HG02970 (cell line): Measurements from ENCODE around the gene UBE2L3.
A peak's percentile ranks its signal among the peaks of the same experiment; 100 is the strongest.
"Not testable (repeated sequence)": the region's sequence is repeated elsewhere in the genome, so short reads cannot be mapped to it uniquely, and the experiment has no call there.

Experiments
- ATAC-seq: cut with Tn5 transposase; IDR thresholded peaks from one replicate; pipeline ENCODE4 v1.9.1; 2021; ENCODE audit warnings: mild to moderate bottlenecking, moderate library complexity, moderate number of reproducible peaks; ENCODE audit not compliant: unreplicated experiment, low FRiP score

UBE2L3 gene

GRCh38 chr22:21641789-21642583 is 74.5 kb downstream of the UBE2L3 start, which contains the start of gene SDF2L1:
Gene SDF2L1 (plus strand): TSS chr22:21642302. CDS start chr22:21642337, 35 bp downstream.
- peak; percentile 89 for ATAC-seq

- ATAC-seq: no peak
Observed at GRCh38 chr22:21642584-21643448, 75.3 kb downstream of the UBE2L3 start.

DNA sequence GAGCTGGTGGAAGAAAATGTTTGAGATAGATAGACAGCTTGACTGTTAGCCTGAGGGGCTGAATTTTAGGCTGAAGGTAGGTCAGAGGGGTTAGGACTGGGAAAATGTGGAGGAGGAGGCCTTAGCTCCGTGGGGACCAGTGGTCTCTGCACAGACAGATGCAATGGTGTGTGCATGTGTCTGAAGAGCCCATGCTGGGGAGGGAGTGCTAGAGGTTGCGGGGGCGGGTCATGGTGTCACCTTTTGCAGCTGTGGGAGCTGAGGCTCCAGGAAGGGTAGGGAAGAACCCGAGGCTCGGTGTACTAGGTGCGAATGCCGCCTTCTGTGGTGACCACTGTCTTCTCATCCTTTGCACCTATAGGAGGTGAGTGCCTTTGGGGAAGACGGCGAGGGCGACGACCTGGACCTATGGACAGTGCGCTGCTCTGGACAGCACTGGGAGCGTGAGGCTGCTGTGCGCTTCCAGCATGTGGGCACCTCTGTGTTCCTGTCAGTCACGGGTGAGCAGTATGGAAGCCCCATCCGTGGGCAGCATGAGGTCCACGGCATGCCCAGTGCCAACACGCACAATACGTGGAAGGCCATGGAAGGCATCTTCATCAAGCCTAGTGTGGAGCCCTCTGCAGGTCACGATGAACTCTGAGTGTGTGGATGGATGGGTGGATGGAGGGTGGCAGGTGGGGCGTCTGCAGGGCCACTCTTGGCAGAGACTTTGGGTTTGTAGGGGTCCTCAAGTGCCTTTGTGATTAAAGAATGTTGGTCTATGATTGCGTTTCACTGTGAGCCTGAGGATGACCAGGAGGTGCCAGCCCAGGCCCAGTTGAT is 76.2 kb downstream of the UBE2L3 start:
- ATAC-seq: no peak

GRCh38 chr22:21645513-21645912 is 78.0 kb downstream of the UBE2L3 start:
- not testable (repeated sequence) for ATAC-seq

DNA sequence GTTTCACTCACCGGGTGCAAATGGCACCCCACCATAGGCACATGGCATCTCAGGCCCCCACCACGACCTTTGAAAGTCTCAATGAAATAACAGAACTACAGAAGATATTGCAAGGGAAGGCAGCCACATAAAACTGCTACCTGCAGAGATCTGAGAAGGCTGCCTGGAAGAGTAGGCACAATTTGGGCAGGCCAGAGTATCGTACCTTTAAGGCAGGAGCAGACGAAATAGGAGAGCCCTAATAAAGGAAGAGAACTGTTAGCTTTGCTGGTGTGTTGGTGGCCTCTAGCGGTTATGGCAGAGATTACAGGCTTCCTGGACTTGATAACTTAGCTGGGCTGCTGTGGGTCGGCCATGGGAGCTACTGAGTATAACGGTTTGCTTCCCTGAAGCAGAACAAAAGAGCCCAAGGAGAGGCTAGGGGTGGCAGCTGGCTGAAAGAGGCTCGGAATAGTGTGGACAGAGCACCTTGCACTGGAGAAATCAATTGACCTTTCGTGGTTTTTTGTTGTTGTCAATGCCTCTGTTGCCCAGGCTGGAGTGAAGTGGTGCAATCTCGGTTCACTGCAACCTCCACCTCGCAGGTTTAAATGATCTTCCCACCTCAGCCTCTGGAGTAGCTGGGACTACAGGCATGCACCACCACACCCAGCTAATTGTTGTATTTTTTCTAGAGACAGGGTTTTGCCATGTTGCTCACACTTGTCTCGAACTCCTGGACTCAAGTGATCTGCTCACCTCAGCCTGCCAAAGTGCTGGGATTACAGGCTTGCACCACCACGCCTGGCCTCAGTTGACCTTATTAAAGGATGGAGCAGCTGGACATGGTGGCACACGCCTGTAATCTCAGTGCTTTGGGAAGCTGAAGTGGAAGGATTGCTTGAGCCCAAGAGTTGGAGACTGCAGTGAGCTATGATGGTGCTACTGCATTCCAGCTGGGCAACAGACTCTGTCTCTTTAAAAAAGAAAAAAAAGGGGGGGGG is 79.4 kb downstream of the UBE2L3 start:
- no peak for ATAC-seq

GRCh38 chr22:21650280-21650679 is 82.8 kb downstream of the UBE2L3 start:
- ATAC-seq: no peak

DNA sequence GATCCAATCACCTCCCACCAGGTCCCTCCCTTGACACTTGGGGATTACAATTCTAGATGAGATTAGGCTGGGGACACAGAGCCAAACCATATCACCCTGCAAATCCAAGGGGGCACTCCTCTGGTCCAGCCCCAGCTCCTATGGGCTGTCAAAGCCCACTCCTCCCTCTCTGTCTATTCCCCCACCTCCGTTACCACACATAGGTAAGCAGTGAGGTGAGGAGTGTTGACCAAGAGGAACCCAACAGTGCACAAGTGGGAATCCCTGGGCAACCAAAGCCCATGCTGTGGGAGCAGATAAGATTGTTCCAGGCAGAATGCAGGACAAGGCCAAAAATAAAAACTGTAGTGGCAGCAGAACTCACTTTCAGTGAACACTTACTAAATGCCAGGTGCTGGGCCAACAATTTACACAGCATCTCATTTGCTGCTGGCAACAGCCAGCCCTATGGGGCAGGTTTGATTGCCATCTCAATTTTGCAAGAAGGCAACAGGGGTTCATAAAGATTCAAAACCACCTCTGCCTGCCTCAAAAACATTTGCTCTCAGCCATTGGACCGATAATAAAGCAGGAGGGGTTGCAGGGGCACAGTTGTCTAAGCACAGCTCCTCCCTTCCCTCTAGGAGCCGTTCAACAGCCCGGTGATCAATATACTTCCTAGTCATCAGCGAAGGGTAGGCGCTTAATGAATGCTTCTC is 83.5 kb downstream of the UBE2L3 start:
- ATAC-seq: no peak

DNA sequence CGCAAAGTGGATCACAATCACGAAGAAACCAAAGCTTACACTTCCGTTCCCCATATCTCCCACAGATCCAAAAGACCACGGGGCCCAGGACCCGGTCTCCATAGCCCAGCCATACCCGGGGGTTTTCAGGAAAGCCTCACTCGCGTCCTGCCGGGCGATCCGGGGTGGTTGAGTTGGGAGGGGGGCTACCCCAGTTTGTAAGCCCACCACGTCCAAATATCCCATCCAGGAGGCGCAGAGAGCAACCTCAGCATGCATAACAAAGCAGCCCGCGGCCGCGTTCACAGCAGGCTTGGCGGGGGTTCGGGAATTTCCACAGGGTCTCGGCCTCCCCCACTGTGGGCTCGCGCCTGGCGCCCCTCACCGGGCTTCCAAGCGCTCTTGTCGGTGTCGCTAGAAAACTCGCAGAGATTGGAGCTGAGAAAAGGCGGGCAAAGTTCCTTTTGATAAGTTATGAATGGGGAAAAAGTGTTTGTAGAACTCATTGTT is 84.1 kb downstream of the UBE2L3 start:
- ATAC-seq: peak; percentile 19

- ATAC-seq: peak; percentile 63
Observed at GRCh38 chr22:21652010-21652546, 84.6 kb downstream of the UBE2L3 start.

GRCh38 chr22:21652547-21653545 is 85.3 kb downstream of the UBE2L3 start:
- ATAC-seq: no peak

- no peak for ATAC-seq
Observed at GRCh38 chr22:21657020-21657359, 89.5 kb downstream of the UBE2L3 start.

DNA sequence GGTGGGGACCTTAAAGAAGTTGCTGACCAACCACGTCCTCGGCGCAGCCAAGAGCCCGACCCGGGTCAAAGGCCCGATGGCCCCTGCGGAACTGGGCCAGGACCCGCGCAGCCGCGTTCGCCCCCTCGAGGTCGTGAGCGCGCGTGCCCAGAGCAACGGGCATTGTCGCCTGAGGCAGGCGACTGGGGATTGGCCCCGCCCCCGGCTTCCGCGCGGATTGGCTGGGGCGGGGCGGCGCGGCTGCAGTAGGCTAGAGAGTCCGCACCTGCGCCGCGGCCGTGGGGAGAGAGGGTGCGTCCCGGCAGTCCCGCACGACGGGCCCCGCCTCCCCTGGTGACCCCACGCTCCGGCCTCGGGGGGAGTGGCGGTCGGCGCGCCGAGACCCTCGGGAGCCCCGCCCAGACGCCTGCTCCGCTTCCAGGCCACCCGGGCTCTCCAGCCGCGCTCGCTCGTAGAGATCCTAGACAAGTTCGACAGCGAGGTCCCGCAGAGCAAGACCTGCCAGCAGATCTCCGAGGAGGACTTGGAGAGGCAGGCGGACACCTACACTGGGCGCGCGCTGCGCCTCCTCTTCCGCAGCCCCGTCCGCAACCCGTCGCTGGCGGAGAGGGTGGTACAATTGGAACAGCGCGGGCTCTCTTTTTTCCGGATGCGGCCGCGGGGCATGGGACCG is 90.0 kb downstream of the UBE2L3 start:
- ATAC-seq: no peak

- no peak for ATAC-seq
Observed at GRCh38 chr22:21659864-21660525, 92.5 kb downstream of the UBE2L3 start.

DNA sequence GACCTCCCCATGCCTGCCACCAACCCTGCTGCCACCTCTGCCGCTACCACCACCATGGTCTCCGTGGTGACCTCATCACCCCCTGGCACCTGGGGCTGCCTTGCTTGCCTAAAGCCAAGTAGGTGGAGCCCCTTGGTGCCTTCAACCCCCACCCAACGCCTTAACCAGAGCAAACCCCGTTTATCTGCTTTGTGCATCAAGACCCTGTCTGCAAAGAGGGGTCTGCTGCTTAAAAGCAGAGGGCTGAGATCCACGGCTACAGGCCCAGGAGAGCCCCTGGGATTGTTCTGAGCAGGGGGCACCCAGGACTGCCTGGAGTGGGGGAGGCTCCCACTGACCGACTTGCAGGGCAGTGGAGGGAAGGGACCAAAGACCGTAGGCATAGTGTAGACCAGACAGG is 93.4 kb downstream of the UBE2L3 start:
- ATAC-seq: no peak

- ATAC-seq: no peak
Observed at GRCh38 chr22:21661991-21662390, 94.5 kb downstream of the UBE2L3 start.

GRCh38 chr22:21663738-21664137 is 96.2 kb downstream of the UBE2L3 start:
- ATAC-seq: no peak
